Stimulated activated CD8-positive, alpha-beta memory T cell treated with anti-CD3 and anti-CD28 coated beads, Interleukin-7, amount 100 ng/mL, for 4 hours (primary cell): ENCODE results near the gene CPXM1.

Experiments used
- DNase-seq, 2 donors: peaks; one replicate each; pipeline ENCODE4 v3.0.0-alpha.2; 2020; ENCODE audit warnings: low read depth in 2 of 2

CPXM1 gene

GRCh38 chr20:2763186-2763585 is 37.2 kb downstream of the CPXM1 start:
- DNase-seq = no peak

GRCh38 chr20:2762578-2763131 is 37.8 kb downstream of the CPXM1 start:
- DNase-seq = no peak

GRCh38 chr20:2761885-2762284 is 38.5 kb downstream of the CPXM1 start:
- no peak for DNase-seq

GRCh38 chr20:2760952-2761305 is 39.5 kb downstream of the CPXM1 start:
- no peak for DNase-seq

- DNase-seq = no peak
Measured at GRCh38 chr20:2760297-2760951, 40.0 kb downstream of the CPXM1 start.

- no peak for DNase-seq
Measured at GRCh38 chr20:2759603-2760296, 40.7 kb downstream of the CPXM1 start.

GRCh38 chr20:2759143-2759542 is 41.3 kb downstream of the CPXM1 start:
- DNase-seq = no peak

GRCh38 chr20:2757969-2758368 is 42.5 kb downstream of the CPXM1 start:
- DNase-seq = no peak

- no peak for DNase-seq
Measured at GRCh38 chr20:2757001-2757400, 43.4 kb downstream of the CPXM1 start.

- no peak for DNase-seq
Measured at GRCh38 chr20:2756056-2756611, 44.3 kb downstream of the CPXM1 start.

GRCh38 chr20:2755451-2756055 is 44.9 kb downstream of the CPXM1 start:
- no peak for DNase-seq

GRCh38 chr20:2754424-2754823 is 46.0 kb downstream of the CPXM1 start:
- no peak for DNase-seq

- DNase-seq = no peak
Measured at GRCh38 chr20:2753461-2754040, 46.9 kb downstream of the CPXM1 start.

GRCh38 chr20:2752567-2753460 is 47.6 kb downstream of the CPXM1 start:
- DNase-seq = no peak

GRCh38 chr20:2751878-2752566 is 48.4 kb downstream of the CPXM1 start:
- peak in 1 of 2 donors; percentile 50 for DNase-seq

GRCh38 chr20:2751347-2751877 is 49.0 kb downstream of the CPXM1 start:
- DNase-seq = no peak

- no peak for DNase-seq
Measured at GRCh38 chr20:2750491-2751251, 49.8 kb downstream of the CPXM1 start.

- no peak for DNase-seq
Measured at GRCh38 chr20:2749951-2750490, 50.4 kb downstream of the CPXM1 start.

GRCh38 chr20:2749343-2749950 is 51.0 kb downstream of the CPXM1 start:
- no peak for DNase-seq
